HuH-7 (cell line): ENCODE results near the gene OSBPL3.

Experiments
- DNase-seq: peaks from one replicate; pipeline ENCODE4 v3.0.0; 2011; ENCODE audit warnings: low spot score

OSBPL3 gene

GRCh38 chr7:24757353-24758275 lies 222.4 kb downstream of the OSBPL3 start, which contains the start of gene GSDME:
Gene GSDME, minus strand, starts transcription at chr7:24757464. Its CDS starts 7,690 bp downstream, at chr7:24749774.
- peak; percentile 80 for DNase-seq

- peak; percentile 65 for DNase-seq
These were observed 223.2 kb downstream of the OSBPL3 start for GRCh38 chr7:24756545-24757352.

- no peak for DNase-seq
These were observed 224.2 kb downstream of the OSBPL3 start for GRCh38 chr7:24755541-24756407.

GRCh38 chr7:24754906-24755506 lies 225.0 kb downstream of the OSBPL3 start:
- no peak for DNase-seq

- DNase-seq, result no peak
These were observed 227.7 kb downstream of the OSBPL3 start for GRCh38 chr7:24752073-24752800.

- no peak for DNase-seq
These were observed 228.5 kb downstream of the OSBPL3 start for GRCh38 chr7:24751484-24751883.

GRCh38 chr7:24750441-24751055 lies 229.4 kb downstream of the OSBPL3 start:
- DNase-seq, result no peak

- no peak for DNase-seq
These were observed 231.5 kb downstream of the OSBPL3 start for GRCh38 chr7:24748521-24748920.
